Dermis microvascular lymphatic vessel endothelial cell (primary cell): ENCODE data around the gene SENP6. TPM values are rescaled to one million over a fixed set of nuclear protein-coding genes. Genes with fewer than 3 reads are reported as not detected.
"Not testable (repeated sequence)": the region's sequence is repeated elsewhere in the genome, so short reads cannot be mapped to it uniquely, and the experiment has no call there.

Source experiments
- DNase-seq, 2 donors: peaks; one replicate each; pipeline versions ENCODE4 v3.0.0 to v3.0.0-alpha.2; 2010; ENCODE audit warnings: low read depth in 2 of 2
- total RNA-seq: library from RNA; depleted of rRNA; stranded (reverse); fragments of >200 nt; gene quantifications from 2 replicates; pipeline ENCODE4 v1.2.1, GENCODE V29; 2014

The SENP6 gene
- total RNA-seq, 1 donor from 2014 or later: 34.1 TPM

- DNase-seq: no peak
Observed at GRCh38 chr6:75643173-75643572, 41.5 kb downstream of the SENP6 start.

- no peak for DNase-seq
Observed at GRCh38 chr6:75656479-75656878, 54.8 kb downstream of the SENP6 start.

GRCh38 chr6:75657327-75657726 is 55.6 kb downstream of the SENP6 start:
- DNase-seq: peak; percentile 11 to 26

DNA sequence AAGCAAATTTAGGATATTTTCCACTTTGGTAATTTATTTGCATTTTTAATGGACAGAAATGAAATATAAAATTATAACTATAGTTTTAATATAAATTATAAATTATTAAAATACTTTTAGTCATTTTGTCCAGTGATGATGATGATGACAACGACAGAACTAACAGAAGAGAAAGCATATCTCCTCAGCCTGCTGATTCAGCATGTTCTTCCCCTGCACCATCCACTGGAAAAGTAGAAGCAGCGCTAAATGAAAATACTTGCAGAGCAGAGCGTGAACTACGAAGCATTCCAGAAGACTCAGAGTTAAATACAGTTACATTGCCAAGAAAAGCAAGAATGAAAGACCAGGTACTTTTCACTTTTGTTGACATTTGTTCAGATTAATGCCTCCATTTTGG is 64.9 kb downstream of the SENP6 start:
- DNase-seq: no peak

DNA sequence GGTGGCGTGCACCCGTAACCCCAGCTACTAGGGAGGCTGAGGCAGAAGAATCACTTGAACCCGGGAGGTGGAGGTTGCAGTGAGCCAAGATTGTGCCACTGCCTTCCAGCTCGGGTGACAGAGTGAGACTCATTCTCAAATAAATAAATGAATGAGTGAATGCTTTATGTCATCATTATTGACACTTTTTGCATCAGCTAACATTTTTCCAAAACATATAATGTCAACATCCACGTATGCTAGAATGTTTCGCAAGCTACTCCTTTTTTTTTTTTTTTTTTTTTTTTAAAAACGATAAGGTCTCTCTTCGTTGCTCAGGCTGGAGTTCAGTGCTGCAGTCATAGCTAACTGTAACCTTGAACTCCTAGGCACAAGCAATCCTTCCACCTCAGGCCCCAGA is 72.2 kb downstream of the SENP6 start:
- no peak for DNase-seq

DNA sequence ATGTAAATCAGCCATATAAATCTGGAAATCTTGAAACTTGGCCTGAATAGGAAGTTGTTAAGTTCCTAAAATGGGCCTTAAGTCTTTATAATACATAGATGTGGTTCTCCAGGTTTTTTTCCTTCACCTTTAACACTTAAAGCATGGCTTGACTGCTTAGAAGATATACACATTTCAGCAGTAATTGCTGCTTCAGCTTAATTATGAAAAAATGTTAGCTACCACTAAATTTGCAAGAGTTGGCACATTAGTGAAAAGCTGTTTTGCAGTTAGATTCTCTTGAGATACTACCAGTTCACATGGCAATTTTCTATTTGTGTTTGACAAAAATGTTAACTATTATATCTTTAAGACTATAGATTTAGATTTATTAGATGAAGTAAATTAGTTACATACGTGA is 74.7 kb downstream of the SENP6 start:
- no peak for DNase-seq

GRCh38 chr6:75682548-75682947 is 80.9 kb downstream of the SENP6 start:
- DNase-seq: not testable (repeated sequence)

GRCh38 chr6:75683005-75683404 is 81.3 kb downstream of the SENP6 start:
- DNase-seq: not testable (repeated sequence)

- DNase-seq: not testable (repeated sequence)
Observed at GRCh38 chr6:75687535-75687934, 85.9 kb downstream of the SENP6 start.

- DNase-seq: not testable (repeated sequence)
Observed at GRCh38 chr6:75687937-75688336, 86.3 kb downstream of the SENP6 start.

DNA sequence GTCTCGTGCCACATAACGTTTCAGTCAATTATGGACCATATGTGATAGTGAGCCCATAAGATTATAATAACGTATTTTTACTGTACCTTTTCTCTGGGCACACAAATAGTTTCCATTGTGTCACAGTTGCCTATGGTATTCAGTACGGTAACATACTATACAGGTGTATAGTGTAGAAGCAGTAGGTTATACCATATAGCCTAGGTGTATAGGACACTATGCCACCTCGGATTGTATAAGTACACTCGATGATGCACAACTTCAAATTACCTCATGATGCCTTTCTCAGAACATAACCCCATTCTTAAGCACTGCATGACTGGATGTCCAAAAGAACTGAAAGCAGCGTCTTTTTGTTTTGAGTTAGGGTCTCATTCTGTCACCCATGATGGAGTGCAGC is 87.9 kb downstream of the SENP6 start:
- no peak for DNase-seq

GRCh38 chr6:75691012-75691411 is 89.3 kb downstream of the SENP6 start:
- no peak for DNase-seq

DNA sequence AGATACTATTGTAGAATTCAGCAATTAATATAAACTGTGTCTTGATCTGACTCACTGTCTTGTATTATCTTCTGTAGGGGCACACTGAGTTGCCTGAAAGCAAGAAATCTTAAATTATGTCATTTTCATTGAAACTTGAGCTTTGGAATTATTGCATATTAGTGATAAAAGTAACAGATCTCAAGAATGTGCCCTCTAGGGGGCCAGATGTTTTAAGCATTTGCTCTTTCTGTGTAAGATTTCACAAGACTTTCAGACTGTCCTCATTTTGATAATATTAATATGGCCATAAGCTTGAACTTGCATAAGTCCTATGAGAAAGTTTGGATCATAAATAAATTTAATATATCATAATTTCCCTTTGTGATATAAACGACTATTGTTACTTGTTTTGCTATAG is 91.9 kb downstream of the SENP6 start:
- no peak for DNase-seq

DNA sequence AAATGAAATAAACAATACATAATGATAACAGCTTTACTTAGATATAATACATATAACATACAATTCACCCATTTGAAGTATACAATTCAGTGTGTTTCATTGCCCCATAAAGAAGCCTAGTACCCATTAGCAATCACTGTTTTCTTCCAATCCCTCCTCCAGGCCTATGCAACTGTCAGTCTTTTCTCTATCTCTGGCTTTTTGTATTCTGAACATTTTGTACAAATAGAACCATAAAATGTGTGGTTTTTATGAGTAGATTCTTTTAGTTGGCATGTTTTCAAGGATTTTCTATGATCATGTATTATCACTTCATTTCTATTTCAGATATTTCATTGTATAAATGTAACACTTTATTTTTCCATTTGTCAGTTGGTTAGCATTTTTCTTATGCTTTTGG is 92.7 kb downstream of the SENP6 start:
- no peak for DNase-seq

- DNase-seq: not testable (repeated sequence)
Observed at GRCh38 chr6:75708334-75708733, 106.7 kb downstream of the SENP6 start.

GRCh38 chr6:75711173-75711572 is 109.5 kb downstream of the SENP6 start:
- DNase-seq: no peak

- DNase-seq: no peak
Observed at GRCh38 chr6:75719133-75719532, 117.5 kb downstream of the SENP6 start.

DNA sequence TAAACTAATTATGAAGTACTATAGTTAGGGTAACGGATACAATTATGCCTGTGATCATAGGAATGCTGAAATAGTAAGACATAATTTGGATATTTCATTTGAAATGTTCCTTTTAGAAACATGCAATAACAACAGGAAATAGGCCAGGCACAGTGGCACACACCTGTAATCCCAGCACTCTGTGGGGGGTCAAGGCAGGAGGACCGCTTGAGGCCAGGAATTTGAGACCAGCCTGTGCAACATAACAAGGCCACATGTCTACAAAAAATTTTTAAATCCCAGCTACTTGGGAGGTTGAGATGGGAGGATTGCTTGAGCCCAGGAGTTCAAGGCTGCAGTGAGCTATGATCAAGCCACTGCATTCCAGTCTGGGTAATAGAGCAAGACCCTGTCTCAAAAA is 121.7 kb downstream of the SENP6 start:
- DNase-seq: no peak

GRCh38 chr6:75727206-75727605 is 125.5 kb downstream of the SENP6 start:
- DNase-seq: no peak

DNA sequence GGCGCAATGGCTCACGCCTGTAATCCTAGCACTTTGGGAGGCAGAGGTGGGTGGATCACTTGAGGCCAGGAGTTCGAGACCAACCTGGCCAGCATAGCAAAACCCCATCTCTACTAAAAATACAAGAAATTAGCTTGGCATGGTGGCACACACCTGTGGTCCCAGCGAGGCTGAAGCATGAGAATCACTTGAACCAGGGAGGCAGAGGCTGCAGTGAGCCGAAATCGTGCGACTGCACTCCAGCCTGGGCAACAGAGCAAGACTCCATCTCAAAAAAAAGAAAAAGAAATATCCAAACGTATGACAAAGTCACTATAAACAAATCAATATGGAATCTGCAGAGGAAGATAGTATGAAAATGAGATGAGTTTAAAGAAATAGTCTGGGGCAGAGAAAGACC is 129.3 kb downstream of the SENP6 start:
- DNase-seq: not testable (repeated sequence)

GRCh38 chr6:75735491-75736186 is 134.0 kb downstream of the SENP6 start:
- peak in 1 of 2 donors; percentile 74 for DNase-seq

DNA sequence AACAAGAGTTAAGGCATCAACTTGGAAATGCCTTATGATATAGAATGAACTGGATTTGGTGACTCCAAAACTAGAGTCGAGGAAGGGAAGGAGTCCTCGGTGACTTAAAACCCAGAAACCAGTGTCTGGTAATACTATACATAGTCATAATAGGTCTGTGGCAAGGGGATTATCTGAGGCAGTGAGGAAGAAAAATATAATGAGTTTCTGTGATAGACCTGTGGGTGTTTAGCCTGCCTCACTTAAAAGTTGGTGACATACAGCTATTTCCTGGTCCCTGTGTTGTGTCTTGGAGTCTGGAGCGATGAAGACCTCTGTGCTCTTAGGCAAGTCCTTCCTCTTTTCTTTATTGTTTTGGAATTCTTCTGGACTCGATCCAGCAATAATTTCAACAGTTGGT is 142.3 kb downstream of the SENP6 start:
- no peak for DNase-seq

DNA sequence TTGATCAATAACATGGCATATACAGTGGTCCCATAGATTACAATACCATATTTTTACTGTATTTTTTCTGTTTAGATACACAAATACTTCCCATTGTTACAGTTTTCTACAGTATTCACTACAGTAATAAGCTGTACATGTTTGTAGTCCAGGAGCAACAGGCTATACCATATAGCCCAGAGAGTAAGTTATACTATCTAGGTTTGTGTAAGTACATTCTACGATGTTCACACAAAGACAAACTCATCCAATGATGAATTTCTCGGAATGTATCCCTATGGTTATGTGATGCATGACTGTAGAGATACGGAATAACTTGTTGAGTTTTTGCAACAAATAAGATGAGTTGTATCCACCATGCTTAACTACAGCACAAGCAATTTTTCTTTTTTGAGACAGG is 143.7 kb downstream of the SENP6 start:
- no peak for DNase-seq

- no peak for DNase-seq
Observed at GRCh38 chr6:75746221-75746620, 144.5 kb downstream of the SENP6 start.
